Hindlimb muscle (tissue), 1 donor: ENCODE data around the gene CD274. TPM values are rescaled to one million over a fixed set of nuclear protein-coding genes. Genes with fewer than 3 reads are reported as not detected.
"Not testable (repeated sequence)": the region's sequence is repeated elsewhere in the genome, so short reads cannot be mapped to it uniquely, and the experiment has no call there.

Experiments used
- DNase-seq: peaks from one replicate; pipeline ENCODE4 v3.0.0-alpha.2; 2013
- polyA plus RNA-seq: library from polyadenylated mRNA; unstranded; fragments of 120-200 nt; gene quantifications from one replicate; pipeline ENCODE4 v1.2.1, GENCODE V29; 2013; ENCODE audit not compliant: insufficient read length

CD274 gene
- polyA plus RNA-seq, 1 donor: 1.5 TPM

- DNase-seq: no peak
Observed at GRCh38 chr9:5468850-5469249, 18.5 kb downstream of the CD274 start.

- no peak for DNase-seq
Observed at GRCh38 chr9:5470122-5470521, 19.8 kb downstream of the CD274 start.

GRCh38 chr9:5470816-5471215 lies 20.5 kb downstream of the CD274 start:
- no peak for DNase-seq

- DNase-seq: not testable (repeated sequence)
Observed at GRCh38 chr9:5475611-5476010, 25.3 kb downstream of the CD274 start.

- DNase-seq: no peak
Observed at GRCh38 chr9:5478206-5478605, 27.9 kb downstream of the CD274 start.

GRCh38 chr9:5479994-5480694 lies 29.8 kb downstream of the CD274 start:
- DNase-seq: no peak

GRCh38 chr9:5480919-5481318 lies 30.6 kb downstream of the CD274 start:
- no peak for DNase-seq

- no peak for DNase-seq
Observed at GRCh38 chr9:5481322-5482040, 31.1 kb downstream of the CD274 start.

- no peak for DNase-seq
Observed at GRCh38 chr9:5482194-5482593, 31.9 kb downstream of the CD274 start.

GRCh38 chr9:5483306-5483705 lies 33.0 kb downstream of the CD274 start:
- DNase-seq: no peak

- DNase-seq: no peak
Observed at GRCh38 chr9:5485378-5486085, 35.2 kb downstream of the CD274 start.

GRCh38 chr9:5486988-5487387 lies 36.6 kb downstream of the CD274 start:
- no peak for DNase-seq

GRCh38 chr9:5488221-5489008 lies 38.1 kb downstream of the CD274 start:
- no peak for DNase-seq

- no peak for DNase-seq
Observed at GRCh38 chr9:5489630-5490490, 39.5 kb downstream of the CD274 start.

GRCh38 chr9:5492965-5493678 lies 42.8 kb downstream of the CD274 start:
- no peak for DNase-seq

- DNase-seq: peak; percentile 26
Observed at GRCh38 chr9:5493679-5494511, 43.6 kb downstream of the CD274 start.

GRCh38 chr9:5494765-5495164 lies 44.4 kb downstream of the CD274 start:
- DNase-seq: not testable (repeated sequence)

GRCh38 chr9:5499157-5499556 lies 48.8 kb downstream of the CD274 start:
- no peak for DNase-seq

- no peak for DNase-seq
Observed at GRCh38 chr9:5499889-5500398, 49.6 kb downstream of the CD274 start.
